NCI-H146 treated with DMSO at 0.1 percent for 48 hours (cell line): Measurements from ENCODE around the gene CNIH2.

Experiments used
- DNase-seq: peaks from one replicate; lab custom pipeline; 2025; ENCODE audit not compliant: unreplicated experiment; lab: John Stamatoyannopoulos, UW

CNIH2 gene

GRCh38 chr11:66328031-66328301, 50.0 kb downstream of the CNIH2 start:
- DNase-seq: no peak

- DNase-seq: peak; percentile 9
Observed at GRCh38 chr11:66328302-66329144, 50.5 kb downstream of the CNIH2 start.

- DNase-seq: no peak
Observed at GRCh38 chr11:66329165-66329673, 51.2 kb downstream of the CNIH2 start.

- no peak for DNase-seq
Observed at GRCh38 chr11:66330931-66331330, 53.0 kb downstream of the CNIH2 start.

- DNase-seq: no peak
Observed at GRCh38 chr11:66331542-66332370, 53.8 kb downstream of the CNIH2 start.

- no peak for DNase-seq
Observed at GRCh38 chr11:66332371-66333219, 54.6 kb downstream of the CNIH2 start.

- no peak for DNase-seq
Observed at GRCh38 chr11:66333220-66333877, 55.4 kb downstream of the CNIH2 start.
